Right ventricle myocardium superior (tissue), 1 donor: ENCODE data around the gene NCS1. TPM values are rescaled to one million over a fixed set of nuclear protein-coding genes. Genes with fewer than 3 reads are reported as not detected.

Experiments
- total RNA-seq: library from RNA; stranded (reverse); fragmentation: NEBNext Ultra II Directional; extraction: Animal tissue kit (Norgen Biotek cat#: 25700); gene quantifications from one replicate; pipeline ENCODE4 v1.2.1, GENCODE V29; 2021
- donor health status: DM: no; HTN: yes; CAD: no; lungs with severe emphysema.

NCS1 gene
- total RNA-seq, 1 donor from 2014 or later = 5.0 TPM

Other genes starting within 250 kb of the NCS1 start
- gene FNBP1, start 129.2 kb upstream of the NCS1 start, total RNA-seq = 21.5 TPM
- 20.4 TPM for gene GPR107, start 118.5 kb upstream of the NCS1 start, total RNA-seq
- gene HMCN2, start 93.4 kb downstream of the NCS1 start, total RNA-seq = 5.2 TPM